Posterior cingulate gyrus (tissue), 11 donors: ENCODE results near the gene NUP214.
"Not testable (repeated sequence)": the region's sequence is repeated elsewhere in the genome, so short reads cannot be mapped to it uniquely, and the experiment has no call there.

Source experiments
- DNase-seq, 10 donors: peaks; one replicate each; pipeline versions ENCODE4 v3.0.0 to v3.0.0-alpha.2; 2020 to 2021; ENCODE audit warnings: mixed read lengths in 3 of 10
- intact Hi-C: fragments of 100-400 bp; cut with DNase I; formaldehyde crosslinking; loops from one replicate; pipeline ENCODE4 v1.15.1; 2023

Gene NUP214

DNA sequence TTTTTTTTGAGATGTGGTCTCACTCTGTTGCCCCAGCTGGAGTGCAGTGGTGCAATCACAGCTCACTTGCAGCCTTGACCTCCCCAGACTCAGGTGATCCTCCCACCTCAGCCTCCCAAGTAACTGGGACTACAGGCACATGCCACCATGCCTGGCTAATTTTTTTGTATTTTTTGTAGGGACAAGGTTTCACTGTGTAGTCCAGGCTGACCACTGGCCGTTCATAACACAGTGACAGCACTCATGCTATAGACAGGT lies 145.6 kb downstream of the NUP214 start:
- intact Hi-C loops, DNase-seq: not testable (repeated sequence)

DNA sequence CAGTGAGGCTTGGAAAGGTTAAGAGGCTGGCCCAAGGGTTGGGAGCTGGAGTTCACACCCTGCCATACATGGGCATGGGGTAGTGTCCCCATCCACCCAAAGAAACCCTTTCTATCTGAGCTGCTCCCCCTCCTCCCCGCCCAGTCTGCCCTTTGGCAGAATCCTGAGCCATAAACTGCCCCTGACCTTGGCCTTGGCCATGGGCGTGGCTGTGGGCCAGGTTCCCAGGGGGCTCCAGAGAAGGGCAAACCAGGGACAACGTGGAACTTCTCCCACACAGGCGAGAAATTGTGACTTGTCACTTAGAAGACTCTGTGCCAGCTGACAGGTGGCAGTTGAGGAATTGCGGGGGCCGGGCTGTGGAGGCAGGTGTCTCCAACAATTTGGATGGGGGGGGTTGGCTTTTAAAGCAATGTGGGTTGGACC lies 146.1 kb downstream of the NUP214 start:
- peak in 4 of 10 donors; percentile 51 to 90 (median 71) for DNase-seq
- intact Hi-C loops: no loop called here

DNA sequence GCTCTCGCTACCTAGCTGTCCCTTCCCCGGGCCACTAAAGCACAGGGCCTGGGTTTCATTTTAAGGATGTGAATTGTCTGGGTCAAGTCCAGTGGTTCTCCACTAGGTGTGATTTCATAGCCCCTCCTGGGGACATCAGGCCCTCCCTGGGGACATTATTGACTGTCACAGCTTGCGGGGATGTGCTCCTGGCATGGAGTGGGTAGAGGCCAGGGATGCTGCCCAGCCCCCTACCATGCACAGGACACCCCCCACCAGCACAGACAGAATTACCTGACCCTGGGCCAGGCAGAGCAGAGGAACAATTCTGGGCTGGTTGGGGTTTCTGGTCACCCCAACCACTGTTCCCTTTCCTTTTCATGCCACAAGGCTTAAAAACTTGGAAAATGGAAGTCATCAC lies 146.8 kb downstream of the NUP214 start:
- no peak for DNase-seq
- intact Hi-C loops: no loop called here

DNA sequence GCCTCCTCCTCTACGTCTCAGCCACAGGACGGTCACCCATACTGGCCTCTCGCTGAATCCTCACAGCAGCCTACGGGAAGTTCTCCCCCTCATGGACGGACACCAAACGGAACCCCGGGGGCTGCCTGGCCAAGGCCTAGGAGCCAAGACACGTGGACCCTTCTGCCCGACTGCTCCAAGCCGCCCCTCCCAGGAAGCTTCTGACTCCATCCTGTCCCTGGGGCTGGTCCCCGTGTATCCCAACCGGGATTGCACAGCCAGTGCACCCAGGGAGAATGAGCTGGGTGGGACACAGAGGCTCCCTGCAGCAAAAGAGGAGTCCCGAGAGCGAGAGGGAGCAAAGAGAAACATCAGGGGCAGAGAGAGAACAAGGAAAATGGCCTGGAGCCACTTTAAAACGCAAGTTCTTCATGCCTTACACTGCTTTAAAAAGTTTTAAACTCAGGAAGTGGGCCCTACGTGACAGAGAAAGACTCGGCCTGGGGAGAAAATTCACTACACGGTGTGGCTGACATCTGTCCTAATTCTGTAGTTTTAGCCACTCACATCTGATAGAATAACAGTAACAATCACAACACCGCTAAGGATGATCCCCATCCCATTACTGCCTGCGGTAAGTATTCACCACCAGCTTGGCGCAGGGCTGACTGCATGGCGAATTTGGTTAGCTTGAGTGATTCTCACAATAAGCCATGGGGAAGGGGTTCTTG lies 147.9 kb downstream of the NUP214 start:
- DNase-seq: peak in 1 of 10 donors; percentile 83
- intact Hi-C loops: no loop called here

DNA sequence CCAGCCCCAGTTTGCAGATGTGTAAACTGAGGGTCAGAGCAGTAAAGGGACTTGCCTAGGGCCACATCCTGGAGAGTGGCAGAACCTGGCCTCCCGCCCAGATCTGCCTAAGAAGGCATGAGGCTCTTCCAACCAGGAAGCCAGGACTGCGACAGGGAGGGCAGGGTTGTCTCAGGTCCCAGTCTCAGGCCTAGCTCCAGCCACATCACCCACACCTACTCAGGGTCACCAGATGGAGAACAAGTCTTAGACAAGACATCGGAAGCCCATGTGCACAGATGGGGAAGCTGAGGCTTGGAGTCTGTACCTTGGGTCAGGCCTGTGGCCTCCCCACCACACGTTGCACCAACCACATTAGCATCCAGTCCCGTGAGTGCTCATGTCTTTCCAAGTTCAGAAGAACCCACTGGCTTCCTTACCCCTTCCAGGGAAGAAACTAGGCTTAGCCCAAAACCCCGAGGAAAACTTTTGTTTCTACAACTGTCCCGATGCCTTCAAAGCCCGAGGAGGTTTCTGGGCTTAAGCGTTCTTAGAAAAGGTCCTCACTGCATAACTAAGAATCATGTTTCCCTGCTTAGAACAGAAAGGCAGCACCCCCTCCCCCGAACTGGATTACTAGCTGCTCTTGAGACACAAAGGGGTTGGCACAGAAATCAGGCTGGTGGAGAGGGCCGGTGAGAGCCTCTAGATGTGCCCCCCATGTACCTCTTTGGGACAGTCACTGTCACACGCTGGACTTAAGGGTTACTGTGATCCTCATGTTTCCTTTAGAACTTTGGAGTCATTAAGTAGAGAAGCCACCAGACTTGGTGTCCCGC lies 148.7 kb downstream of the NUP214 start:
- intact Hi-C loops: no loop called here
- peak in 1 of 10 donors; percentile 76 for DNase-seq

DNA sequence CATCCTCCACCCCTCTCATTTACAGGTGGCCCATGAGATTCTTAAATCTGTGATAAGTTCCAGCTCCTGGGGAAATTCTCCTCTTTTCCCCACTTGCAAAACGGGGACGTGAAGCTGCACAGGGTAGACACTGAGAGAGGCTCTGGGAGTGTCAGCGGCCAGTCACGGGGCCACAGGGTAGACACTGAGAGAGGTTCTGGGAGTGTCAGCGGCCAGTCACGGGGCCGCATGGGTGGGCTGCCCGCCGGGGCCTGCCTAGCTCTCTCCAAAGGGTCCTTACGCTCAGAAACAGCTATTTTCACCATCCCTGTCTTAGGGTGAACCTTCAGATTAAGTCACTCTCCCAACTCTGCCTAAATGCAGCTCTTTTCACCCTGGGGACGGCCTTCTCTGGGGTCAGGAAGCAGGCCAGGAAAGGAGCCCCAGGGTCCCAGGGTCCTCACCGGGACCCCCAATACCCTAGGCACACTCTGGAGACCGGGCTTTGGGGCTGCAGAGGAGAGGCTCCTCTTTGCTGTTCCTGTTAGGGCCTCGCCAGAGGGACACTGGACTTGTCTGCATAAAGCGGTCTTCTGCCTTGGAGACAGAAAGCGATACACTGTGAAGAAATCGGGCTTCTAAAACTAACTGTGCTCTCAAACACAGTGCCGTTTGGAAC lies 149.4 kb downstream of the NUP214 start:
- no peak for DNase-seq
- intact Hi-C loops: loop anchor here (5.0 kb wide), 1 partner anchor 433 kb away; no protein-coding TSS in a partner anchor

DNA sequence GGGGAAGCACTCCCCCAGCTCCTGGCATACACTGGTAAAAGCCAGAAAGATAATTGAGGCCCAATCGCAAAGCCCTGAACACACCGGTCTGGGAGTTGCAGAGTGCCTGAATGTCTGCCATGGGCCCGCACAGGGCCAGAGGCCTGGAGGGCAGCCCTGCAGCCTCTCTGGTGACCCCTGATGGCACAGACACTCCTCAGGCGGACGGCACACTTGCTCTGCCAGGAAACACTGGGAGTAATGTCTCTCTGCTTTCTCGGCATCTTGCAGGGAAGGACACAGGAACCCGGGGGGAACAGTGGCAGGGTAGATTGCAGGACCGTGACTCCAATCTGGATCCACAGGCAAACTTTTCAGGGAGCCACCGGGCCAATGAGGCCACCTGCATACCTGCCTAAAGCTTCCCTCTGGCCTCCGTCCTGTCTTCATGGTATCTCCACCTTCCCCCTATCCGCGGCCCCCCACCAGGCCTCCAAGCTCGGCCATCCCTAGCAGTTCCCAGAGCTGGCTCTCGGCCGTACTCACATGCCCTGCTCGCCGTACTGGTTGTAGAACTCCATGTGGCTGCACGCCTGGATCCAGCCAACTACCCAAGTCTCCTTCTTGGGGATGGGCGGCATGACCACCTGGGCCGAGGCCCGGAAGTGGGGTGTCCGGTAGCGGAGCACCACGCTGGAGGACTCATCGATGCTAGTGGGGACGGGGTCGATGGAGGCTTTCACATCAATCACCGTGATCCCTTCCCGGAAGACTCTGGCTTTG lies 150.1 kb downstream of the NUP214 start:
- intact Hi-C loops: loop anchor here (5.0 kb wide), 1 partner anchor 433 kb away; no protein-coding TSS in a partner anchor
- peak in 1 of 10 donors; percentile 81 for DNase-seq

DNA sequence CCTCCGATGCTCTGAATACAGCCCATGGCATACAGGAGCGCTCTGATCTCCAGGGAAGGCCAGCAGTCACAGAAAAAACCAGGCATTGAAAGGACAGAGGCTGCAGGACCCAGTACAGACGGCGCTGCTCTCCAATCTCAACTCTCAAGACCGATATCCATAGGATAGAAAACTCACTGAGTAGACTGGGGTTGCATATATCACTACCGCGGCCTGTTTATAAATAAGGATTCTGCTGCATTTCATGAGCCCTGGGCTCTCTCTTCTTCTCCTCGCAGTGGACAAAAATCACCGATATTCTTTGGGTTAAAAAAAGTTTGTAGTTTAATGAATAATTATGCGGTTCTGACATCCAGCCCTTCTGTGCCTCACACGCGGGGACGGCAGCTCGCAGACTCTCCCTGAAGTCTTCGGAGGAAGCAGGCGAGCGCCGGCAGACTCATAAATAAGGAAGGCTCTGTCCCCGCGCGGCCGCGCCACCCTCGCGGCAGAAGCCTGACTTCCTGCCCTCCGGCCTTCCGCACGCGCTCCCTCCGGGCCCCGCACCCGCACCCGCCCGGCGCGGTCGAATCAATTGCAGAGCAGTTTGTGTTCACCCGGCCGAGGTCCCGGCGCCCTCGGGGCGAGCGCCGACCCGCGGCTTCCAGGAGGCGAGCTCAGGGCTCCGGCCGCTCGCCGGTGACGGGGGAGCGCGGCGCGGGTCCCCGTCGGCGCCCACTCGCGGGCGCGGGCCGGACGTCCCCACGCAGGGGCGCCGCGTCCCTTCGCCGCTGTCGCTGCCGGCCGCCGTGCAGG lies 150.9 kb downstream of the NUP214 start, which contains the start of gene FAM78A:
Gene FAM78A (minus strand): TSS at position 417 of the 795 bp plus-strand sequence. CDS start 331 bp downstream, at position 86.
- intact Hi-C loops: loop anchor here (5.0 kb wide), 1 partner anchor 434 kb away; no protein-coding TSS in a partner anchor
- peak in 4 of 10 donors; percentile 44 to 91 (median 70) for DNase-seq

DNA sequence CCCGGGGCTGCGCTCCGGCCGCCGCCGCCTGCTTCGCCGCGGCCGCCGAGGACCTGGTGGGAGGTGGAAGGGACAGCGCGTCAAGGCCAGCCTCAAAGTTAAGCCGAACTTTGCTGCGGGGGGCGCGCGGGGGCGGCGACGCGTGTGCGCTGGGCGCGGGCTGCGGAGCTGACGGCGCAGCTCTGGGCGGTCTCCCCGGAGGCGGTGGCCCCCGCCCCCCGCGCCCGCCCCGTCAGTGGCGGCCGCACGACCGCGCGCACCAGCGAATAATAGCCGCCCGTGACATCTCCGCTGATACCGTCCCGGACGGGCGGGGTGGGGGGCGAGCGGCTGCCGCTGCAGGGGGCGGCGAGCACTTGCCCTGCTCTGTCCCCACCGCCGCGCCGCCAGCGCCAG lies 151.5 kb downstream of the NUP214 start:
- intact Hi-C loops: loop anchor here (5.0 kb wide), 1 partner anchor 435 kb away; no protein-coding TSS in a partner anchor
- DNase-seq: no peak

DNA sequence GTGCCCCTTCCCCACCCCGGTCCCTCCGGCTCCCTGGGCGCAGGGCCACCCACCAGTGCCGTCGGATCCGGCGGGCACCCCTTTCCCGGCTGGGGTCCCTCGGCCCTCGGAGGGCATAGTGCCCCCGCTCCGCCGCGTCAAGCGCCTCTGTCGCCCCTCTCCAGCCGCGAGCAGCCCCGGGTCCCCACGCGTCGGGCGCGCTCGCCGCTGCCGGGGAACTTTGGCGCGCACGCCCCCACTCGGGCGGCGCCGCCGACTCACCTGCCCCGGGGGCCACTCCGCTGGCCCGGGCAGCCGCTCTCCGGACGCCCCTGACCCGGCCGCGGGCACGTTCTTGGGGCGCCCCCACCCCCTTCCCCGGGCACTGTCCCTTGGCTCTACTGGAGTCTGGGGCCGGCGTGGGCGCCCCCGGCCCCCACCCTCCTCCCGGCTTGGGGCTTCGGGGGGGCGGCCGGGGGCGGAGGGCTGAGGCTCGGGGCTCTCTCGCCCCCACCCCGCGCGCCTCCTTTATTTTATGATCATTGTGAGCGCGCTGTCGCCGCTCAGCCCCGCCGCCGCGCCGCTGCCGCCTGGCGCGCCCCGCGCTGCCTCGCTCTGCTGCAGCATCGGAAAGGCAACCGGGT lies 152.0 kb downstream of the NUP214 start:
- peak in 1 of 10 donors; percentile 84 for DNase-seq
- intact Hi-C loops: loop anchor here (5.0 kb wide), 1 partner anchor 435 kb away; no protein-coding TSS in a partner anchor

DNA sequence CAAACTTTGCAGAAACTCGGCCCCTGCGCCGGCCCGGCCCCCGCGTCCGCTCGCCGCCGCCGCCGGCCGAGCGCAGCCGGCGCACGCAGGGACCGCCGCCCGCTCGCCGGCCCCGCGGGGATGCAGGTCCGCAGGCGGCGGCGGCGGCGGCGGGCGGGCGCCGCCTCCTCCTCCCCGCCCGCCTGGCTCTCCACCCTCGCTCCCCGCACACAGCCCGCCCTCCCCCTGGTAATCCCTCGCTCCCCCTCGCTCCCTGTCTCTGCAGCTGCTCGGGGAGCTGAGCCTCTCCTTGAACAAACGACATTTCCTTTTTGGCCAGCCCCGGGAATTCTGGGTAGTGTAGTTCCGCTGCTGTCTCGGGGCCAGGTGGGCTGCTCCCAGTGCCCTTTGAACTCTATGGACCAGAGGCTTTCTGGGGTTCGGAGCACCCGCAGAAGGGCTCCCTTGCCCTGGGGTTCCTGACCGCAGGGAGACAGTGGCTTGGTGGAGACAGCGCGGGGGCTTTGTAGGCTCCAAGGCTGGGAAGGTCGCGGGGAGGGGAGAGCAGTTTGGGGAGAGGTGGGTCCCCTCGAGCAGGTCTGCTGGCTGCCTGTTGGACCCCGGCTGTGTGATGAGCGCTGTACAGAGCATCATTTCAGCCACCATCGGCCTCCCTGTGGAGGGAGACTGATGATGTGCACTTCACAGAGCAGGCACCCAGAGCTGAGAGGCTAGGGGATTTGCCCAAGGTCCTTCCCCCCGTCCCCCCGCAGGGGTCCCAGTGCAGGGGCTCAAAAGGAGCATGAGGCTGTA lies 152.7 kb downstream of the NUP214 start:
- peak; percentile 75 to 97 (median 86) for DNase-seq
- intact Hi-C loops: loop anchor here (5.0 kb wide), 1 partner anchor 436 kb away; no protein-coding TSS in a partner anchor

DNA sequence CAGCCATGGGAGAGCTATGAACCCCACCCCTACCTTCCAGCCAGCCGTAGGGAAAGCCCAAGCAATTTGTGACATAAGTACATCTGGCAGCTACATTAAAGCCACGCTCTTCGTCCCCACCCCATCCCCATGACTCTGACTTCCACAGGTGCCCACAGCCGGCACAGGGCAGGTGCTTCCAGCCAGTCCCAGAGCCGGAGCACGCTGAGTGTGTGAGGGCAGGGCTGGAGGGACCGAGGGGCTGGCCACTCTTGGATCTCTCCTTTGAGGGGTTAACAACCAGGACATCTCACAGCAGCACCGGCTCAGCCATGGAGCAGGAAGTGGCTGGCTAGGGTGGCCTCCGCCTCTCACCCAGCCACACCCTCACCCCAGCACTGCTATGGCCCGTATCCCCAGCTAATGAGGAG lies 153.3 kb downstream of the NUP214 start:
- intact Hi-C loops: loop anchor here (5.0 kb wide), 1 partner anchor 436 kb away; no protein-coding TSS in a partner anchor
- peak in 1 of 10 donors; percentile 72 for DNase-seq

DNA sequence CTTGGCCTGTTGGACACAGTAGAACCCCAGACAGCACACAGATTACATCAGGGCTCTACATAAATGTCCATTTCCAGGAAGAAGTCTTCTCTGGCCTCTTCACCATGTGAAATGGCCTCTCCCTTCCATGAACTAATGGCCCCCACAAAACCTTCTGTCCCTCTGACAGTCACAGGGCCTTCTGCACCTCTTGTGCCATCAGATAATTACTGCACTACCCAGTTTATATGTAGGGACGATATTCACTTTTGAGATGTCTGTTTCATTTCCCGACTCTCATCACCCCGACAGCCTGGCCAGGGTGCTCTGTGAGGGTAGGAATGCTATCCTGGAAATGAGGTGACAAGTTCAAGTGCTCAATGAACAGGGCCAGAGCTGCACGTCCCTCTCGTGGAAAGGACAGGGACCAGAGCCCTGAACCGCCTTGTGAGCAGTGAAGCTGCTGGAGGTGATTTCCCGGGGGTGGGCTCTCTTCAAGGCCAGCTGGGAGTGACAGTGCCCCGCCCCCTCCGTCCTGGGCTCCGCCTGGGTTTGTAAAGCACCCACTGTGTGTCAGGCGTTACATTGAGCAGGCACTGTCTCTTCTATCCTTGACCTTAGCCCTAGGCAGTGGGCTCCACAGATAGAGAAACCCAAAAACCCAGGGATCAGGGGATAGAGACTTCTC lies 153.9 kb downstream of the NUP214 start:
- DNase-seq: no peak
- intact Hi-C loops: loop anchor here (5.0 kb wide), 1 partner anchor 437 kb away; no protein-coding TSS in a partner anchor

DNA sequence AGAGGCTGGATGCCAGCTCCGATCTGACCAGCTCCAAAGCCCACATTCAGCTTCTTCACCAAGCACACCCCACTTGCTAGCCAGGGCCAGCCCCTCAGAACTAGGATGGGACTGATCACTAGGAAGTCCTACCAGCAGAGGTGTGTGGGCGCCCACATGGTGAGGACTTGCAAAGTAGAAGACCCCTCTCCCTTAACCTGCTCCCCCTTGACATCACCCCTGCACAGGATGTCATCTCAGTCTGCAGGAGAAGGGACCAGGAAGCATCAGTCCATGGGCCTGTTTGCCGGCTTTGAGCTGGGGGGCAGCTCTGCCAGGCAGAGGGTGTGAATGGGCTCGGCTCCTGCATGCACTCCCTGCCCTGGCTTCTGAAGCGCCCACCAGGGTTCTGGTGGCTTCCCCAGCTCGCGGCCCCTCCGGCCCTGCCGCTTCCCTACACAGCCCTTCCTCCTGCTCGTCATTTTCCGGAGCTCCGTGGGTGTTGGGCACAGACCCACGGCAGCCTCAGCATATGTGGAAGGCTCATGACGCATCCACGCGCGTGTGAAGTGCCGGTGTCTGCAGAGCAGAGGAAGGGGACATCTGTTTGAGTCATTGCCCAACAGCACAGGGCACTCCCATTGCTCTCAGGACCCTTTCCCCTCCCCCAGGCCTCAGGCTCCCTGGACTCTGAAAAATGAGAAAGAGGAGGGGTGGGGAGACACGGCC lies 154.6 kb downstream of the NUP214 start:
- intact Hi-C loops: loop anchor here (5.0 kb wide), 1 partner anchor 438 kb away; no protein-coding TSS in a partner anchor
- peak in 7 of 10 donors; percentile 42 to 92 (median 62) for DNase-seq

DNA sequence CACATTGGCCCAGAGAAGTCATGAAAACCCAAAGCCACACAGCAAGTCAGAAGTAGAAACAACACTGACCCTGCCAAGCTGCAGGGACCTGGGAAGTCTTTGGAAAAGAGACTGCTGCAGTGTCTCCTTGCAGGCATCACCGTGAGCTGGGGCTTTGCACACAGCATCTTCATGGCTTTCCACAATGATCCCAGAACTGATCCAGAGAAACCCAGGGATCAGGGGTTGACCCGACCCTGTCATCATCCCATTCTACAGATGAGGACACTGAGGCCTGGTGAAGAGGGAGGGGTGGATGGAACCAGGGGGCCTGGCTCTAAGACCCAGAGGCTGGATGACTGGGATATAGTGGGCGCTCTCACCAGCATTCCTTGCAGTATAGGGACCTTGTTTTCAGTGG lies 155.3 kb downstream of the NUP214 start:
- DNase-seq: peak in 1 of 10 donors; percentile 75
- intact Hi-C loops: no loop called here

DNA sequence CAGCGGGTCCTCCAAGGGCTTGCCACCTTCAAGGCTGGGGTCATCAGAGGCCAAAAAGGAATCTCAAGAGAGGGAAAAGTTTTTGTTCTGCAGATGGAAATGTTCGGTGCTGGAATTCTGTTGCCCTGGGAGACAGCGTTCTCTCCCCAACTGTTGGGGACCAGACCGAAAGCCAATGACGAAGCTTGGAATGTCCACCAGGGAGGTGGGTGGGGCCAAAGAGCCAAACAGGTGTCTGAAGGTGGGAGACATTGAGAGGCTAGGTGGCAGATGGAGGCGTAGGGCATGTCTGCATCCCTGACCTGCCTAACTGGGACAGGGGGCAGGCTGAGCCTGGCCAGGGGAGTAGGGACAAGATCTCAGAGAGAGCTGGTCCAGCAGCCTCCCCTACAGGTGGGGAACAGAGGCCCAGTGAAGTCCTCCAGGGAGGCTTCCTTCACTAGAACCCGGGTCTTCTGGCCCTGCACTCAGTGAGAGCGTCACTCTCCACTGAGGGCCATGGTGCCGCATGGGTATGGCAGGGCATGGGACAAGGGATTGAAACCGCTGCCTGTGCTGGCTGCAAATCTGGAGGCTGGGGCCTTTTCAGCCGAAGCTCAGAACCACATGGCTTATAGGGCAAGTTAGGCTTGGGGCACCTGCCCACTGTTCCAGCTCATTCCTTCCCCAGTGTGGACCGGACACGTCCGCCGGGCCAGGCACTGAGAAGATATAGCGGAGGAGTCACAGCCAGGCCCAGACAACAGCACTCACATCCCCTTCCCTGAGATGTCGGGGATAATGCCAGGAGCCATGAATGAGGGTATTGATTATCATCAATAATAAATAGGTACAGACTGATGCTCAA lies 156.0 kb downstream of the NUP214 start:
- intact Hi-C loops: no loop called here

More for the DNA sequence above, 156.0 kb downstream of the NUP214 start:
- DNase-seq: peak in 1 of 10 donors; percentile 60
